GM21723 (cell line): Measurements from ENCODE around the gene PTPRM.

ENCODE experiments used
- ATAC-seq: cut with Tn5 transposase; IDR thresholded peaks from one replicate; pipeline ENCODE4 v1.9.1; 2021; ENCODE audit warnings: mild to moderate bottlenecking, moderate library complexity; ENCODE audit not compliant: unreplicated experiment

PTPRM gene

DNA sequence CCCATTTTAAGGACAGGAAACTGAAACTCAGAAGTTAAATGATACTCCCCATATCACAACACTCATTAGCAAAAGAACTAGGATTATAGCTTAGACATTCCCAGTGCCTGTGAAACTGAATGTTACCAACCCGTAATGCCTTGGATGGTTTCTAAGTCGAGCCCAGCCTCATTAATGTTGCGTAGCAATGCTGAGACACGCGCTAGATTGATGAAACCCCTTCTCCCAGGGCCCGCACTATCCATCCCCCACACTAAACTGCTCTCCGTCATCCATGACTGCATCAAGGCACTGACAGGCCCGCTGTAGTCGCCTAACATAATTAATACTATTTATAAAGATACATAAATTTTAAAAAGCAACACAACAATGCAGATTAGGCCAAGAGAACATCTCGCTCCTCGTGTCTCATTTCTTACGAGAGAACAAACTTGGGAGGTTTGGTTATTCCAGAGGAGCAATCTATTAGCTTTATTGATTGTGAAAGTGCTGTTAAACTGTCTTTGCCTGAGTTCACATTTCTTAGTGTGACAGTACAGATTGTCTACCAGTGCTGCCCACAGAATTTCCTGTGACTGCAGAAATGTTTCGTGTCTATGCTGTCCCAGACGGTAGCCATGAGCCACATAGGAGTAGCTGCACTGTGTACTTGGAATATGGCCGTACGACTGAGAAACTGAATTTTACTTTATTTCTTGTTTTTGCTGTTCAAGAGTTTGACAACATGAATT is 729.9 kb downstream of the PTPRM start:
- ATAC-seq = no peak

DNA sequence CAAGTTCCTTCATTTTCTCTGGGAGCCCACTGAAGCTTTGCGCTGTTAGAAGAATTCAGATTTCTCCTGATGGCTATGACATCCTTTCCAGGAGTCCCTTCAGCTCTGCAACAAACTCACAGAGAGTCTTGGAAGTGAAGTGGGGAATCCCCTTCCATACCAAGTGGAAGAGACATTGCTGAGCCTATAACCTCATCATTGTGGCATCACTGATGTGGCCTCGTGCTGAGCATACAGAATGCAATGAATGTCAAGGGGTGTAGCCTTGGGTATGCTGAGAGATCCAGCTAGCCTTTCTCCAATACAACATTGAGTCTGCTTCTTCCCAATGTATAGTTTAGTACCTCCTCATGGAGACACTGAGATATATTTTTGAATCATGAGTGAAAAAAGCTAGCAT is 731.1 kb downstream of the PTPRM start:
- ATAC-seq = no peak

DNA sequence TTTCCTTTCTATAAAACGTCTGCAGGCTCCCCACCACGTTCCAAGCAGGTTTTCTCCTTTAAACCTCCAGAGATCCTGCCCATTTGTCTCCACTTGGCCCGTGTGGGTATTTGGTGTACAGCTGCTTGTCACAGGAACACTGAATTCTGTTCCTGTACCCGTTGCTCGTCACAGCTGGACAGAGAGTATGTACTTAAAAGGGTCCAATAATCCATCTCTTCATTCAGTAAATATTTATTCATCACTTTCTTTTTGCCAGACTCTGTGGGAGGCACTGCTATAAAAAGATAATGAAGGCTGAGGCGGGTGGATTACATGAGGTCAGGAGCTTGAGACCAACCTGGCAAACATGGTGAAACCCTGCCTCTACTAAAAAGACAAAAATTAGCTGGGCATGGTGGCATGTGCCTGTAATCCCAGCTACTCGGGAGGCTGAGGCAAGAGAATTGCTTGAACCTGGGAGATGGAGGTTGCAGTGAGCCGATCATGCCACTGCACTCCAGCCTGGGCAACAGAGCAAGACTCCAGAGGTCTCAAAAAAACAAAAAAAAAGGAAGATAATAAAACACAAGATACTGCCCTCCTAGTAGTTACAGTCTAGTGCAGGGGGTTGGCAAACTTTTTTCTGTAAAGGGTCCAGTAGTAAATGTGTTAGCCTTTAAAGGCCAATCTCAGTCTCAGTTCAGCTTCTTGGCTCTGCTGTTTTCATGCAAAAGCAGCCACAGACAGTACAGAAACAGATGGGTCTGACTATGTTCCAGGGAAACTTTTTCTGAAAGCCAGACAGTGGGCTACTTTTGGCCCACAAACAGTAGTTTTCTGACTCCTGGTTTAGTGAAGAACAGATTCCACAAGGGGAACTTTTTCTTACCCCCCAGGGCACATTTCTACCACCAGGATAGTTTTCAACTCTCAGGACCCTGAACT is 732.2 kb downstream of the PTPRM start:
- no peak for ATAC-seq

DNA sequence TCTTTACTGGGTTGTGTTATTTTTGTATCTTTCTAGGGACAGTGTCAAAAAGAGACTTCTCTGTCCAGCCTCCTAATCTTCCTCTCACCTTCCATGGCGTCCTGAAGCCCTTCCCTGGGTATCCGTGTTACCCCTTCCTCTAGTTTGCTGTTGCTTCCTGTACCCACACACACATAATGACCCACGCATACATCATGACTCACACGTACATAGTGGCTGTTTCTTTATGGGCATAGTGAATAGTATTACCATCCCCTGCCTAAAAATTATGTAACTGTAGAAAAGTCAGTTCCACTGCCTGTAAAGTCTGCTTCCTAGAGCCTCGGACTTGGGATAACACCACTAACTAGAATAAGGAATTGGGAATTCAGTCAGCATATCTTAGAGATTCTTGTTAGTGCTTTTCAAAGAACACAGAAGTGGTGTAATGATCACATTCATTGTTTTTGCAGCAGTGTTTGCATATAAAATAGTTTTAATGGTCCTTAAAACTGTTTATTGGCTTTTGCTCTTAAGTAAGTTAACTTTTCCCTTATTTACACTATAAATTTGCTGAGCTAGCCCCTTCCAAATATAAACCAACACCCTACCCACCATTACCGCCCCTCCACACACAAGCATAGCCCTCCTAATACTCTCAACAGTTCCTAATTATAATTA is 733.8 kb downstream of the PTPRM start:
- ATAC-seq = no peak

DNA sequence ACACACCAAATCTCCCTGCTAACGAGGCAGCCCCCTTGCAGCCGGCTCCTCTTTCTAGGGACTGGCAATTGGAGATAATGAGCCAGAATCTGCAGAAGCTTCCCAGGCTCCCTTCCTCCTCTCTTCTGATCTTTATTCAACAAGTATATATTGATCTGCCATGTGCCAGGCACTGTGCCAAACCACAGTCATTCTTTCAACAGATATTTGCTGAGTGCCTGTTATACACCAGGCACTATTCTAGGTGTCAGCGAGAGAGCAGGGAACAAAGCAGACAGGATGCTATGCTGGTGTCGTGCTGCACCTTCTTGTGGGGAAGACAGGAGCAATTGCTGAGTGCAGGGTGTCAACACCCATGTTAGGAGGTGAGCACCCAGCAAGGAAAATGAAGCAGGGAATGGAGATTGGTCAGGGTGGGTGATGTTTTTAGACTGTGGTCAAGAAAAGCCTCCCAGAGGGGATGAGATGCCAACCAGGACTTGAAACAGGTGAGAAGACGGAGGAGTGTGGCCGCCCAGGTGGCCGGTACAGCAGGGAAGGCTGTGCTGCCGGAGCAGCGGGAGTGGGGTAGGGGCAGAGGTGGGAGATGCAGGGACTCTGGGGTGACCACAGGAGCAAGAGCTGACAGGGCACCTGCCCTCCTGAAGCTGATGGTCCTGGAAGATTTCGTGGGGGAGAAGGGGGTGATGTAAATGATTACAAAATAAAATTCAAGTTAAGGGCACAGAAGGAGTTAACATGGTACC is 734.5 kb downstream of the PTPRM start:
- no peak for ATAC-seq

DNA sequence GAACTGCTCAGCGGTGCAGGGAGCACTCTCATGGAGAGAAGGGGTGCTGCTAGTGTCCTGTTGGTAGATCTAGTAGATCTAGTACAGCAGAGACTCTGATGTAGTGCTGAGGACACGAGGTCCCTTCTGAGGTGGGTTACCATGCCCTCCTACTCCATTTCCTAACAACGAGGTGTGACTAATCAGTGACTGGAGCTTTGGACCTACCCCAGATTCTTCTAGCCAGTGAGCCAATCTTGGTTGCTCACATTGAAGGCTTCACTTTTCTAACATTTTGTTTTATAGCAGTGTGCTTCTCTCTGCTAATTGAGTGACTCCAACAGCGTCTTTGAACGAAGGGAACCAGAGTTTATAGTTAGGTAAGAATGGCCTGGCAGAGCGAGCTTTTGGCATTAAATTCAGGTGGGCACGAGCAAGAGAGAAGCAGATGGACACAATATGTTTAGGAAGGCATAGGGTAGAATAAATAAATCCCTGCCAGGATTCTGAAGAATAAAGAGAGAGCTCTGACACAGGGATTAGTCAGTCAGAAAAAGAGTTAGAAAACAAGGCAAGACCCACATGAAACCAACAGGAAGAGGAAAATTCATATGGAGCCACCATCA is 736.1 kb downstream of the PTPRM start:
- no peak for ATAC-seq

DNA sequence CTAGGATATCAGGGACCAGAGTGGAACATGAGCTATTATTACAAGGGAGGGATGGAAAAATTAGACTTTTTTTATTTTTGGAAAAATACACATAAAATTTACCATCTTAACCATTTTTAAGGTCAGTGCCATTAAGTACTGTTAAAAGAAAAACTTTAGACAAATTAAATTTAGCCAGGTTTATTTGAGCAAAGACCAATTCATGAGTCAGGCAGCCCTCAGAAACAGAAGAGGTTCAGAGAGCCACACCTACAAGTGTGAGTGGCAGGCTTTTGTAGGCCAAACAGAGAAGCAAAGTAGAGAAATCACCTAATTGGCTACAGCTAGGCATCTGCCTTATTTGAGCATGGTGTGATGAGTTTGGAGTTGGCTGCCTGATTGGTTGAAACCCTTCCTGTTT is 740.8 kb downstream of the PTPRM start:
- no peak for ATAC-seq

DNA sequence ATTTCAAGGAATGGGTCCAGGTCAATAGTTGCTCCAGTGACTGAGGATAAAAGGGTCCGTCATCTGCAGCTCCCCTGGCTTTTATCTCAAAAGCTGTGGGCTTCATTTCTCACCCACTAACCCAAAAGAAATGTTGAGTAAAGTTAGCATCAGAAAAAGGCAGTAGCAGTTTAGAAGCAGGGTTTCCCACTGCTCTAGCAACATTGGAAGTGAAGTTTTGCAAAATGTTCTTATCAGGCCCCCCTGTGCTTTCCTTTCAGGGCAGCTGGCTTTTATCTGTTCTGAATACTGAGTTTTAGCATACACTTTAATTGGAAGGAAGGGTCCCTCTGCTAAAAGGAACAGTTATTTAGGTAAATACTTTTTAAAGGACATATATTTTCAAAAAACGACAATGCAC is 745.9 kb downstream of the PTPRM start:
- ATAC-seq = no peak

DNA sequence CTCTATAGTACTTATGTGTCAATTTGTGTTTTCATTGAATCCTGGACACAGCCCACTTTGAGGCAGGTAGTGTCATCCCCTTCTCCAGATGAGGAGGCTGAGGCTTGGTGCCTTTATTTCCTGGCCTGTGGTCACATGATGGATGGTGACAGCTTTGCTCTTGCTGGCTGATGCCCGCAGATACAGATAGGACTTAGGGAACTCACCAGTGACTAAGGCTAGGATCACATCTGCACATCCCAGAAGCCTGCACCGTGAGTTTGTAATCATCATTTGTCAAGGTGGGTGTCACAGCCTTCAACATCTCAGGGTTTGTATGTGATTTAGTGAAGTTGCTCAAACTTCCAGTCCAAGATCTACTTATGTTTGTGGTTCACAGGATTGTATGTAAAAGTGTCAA is 747.0 kb downstream of the PTPRM start:
- ATAC-seq = no peak

DNA sequence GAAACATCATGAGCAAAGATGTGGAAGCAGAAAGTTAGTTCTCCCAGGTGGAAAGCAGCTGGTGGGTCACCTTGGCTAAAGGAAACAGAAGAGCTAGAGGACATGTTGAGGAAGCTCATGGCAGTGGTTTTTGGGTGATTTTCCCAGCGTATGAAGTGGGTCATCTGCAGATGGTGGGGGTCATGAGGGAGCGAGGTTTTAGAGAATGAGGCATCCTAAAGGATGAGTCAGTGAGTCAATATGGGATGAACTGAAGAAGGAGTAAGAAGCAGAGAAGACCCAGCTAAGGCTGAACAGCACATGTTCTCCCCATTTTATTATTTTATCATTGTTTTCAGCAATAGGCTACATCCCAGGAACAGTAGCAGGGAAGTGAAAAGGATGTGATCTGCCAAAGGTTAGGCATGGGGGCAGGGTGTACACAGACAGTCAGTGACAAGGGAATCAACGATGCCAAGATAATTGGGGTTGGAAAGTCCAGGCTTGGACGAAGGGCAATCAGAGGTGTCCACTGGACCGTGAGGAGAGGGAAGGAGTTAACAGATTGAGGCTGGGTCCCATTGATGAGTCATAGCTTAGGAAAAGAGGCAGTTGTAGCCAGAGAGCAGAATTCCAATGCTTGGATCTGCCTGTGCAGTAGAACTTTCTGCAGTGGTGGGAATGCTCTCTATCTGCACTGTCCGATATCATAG is 752.8 kb downstream of the PTPRM start:
- ATAC-seq = no peak

DNA sequence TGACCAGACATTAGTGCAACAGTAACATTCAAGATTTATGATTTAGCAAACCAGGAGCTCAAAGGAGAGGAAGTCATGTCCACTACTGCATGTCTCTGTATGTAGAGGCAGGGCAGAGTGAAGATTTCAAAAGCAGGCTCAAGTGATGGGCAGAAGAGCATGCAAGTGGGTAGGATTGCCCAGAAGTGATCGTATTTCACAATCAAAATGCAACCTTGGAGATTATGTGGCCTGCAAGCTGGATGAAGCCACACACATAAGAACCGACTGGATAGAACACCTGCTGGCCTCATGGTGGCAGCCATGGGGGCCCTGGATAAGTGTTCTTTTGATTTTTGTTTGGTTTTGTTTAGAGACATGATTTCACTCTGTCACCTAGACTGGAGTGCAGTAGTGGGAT is 755.4 kb downstream of the PTPRM start:
- ATAC-seq = no peak

DNA sequence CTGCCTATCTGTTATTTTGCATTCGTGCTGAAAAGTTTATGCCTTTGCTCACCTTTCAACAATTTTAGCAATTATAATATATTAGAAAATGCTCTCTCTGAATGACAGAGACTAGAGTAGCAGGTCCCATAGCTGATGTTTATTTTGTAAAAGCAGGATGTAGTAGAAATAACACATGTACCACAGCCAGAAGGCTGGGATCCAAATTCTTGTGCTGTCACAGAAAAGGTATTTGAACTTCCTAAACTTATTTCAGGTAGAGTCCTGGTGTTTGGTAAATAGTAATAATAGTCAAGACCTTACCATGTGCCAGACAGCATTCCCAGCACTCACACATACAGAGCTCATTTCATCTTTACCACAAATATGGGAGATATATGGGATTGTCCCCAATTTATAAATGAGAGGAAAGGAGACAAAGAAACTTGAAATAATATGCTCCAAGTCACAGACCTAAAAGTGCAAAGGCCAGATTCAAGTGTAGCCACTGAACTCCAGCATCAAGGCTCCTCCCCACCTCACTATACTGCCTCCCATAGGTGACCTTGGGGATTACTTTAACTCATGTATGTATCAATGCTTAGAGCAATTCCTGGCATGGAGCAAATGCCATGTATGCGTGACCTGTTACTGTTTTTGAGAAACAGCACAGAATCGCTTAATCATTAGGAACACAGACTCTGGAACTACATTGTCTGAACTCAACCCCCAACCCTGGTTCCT is 757.4 kb downstream of the PTPRM start:
- no peak for ATAC-seq

DNA sequence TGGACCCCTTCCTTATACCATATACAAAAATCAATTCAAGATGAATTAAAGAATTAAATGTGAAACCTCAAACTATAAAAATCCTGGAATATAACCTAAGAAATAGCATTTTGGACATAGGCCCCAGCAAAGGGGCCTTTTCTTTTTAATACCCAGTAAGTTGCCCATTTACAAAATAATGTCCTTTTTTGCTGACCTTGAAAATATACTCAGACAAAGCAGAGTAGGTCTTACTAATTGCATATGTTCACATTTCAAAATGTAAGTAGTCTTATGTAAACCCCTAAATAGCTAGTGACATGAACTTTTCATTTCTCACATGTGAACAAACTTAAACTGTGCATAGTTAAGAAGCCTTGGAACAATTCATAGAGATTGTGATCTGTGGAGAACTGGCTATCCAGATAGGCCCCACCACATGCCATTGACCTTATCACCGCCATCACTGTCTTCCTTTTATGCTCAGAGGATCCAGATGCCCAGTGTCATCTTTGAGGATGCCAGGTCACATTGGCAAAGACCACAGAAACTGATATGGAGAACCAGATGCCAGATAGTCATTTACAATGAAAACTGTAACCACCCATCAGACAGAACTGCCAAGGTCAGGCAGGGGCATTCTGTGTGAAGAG is 759.8 kb downstream of the PTPRM start:
- no peak for ATAC-seq

DNA sequence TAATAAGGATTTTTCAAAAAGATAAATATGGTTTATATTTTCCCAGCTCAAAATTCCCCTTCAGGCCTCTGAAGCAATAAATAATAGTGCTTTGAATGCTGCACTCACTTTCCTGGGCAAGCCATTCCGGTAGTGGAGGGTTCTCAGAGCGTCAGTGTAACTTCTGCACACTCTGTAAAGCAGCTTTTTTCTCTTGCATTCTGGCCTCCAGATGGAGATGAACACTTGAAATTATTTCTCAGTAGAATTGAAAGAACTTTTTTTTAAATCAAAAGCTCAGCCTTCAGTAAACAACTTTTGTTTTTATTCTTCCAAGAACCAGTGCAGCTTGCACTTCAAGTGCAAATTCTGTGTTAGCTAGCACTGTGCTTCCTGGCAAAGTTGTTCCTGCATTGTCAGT is 761.0 kb downstream of the PTPRM start:
- no peak for ATAC-seq

DNA sequence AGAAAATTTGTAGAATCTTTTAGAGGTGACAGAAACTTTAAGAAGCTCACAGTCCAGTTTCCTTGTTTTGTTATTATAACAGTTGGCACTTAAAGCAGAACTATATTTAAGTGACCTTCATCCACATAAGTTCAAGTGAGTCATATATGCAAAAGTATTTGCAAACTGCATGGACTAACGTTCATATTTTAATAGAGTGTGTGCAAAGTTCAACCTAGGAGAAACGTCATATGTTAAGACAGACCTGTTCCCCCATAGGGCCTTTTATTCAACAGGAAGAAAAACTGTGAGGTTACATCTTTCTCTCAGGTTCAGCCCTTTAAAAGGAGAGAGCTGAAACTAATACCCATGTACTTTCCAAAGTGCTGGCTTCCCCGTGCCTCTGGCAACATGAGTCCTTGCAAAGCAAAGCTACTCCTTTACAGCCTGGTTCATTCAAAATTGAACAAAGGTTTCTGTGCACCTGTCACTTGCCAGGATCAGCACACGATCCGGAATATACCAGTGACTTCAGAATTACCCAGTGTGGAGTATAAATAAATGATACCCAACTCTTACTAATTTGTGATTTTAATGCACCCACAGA is 762.2 kb downstream of the PTPRM start:
- no peak for ATAC-seq

DNA sequence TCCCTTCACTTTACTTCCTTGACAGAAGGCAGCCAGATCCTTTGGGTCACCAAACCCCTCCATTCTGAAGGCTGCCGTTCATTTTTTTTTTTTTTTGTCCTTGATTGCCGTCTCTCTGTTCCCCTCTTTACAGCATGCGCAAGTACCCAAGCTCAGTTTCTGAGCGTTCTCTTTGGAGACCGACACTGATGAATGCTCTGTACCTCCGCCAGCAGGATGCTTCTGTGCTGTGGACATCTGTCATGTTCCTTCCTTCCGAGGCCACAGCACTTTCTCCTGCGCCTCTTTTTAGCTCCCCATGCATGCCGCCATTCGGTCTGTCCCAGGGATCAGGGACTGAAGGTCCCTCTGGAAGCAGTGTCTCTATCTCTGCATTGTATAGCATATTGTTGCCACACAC is 763.5 kb downstream of the PTPRM start:
- no peak for ATAC-seq

DNA sequence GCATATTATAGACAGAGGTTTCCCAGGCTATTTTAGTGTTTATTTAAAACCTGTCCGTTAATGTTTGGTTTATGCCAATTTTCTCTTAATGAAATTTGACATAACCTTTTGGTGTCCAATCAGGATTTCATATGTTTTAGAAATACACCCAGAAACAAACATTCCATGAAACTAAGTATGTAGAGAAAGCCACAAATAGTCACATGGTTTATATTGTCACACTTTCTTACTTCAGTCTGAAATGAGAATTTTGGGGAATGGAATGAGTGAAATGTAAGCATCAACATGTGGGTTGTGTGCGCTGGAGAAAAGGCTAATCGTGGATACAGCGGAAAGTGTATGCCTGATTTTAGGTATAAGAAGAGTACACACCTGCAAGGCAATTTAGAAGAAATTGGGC is 765.2 kb downstream of the PTPRM start:
- ATAC-seq = no peak

DNA sequence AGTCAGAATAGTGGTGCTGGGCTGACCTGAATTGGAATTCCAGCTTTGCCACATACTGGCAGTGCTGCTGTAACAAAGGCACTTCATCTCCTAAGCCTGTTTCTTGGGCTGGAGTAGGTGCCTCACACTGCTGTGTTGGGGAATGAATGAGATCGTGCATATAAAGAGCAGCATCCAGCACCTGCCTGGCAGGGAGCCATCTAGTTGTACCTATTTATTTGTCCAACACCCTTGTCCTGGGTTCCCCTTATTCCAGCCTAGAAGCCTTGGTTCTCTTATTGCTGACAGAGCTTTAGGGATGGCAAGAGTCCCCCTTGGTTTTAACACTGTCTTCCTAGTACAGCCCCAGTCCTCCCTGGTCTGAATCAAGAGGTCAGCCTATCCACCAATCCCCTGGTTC is 766.8 kb downstream of the PTPRM start:
- no peak for ATAC-seq

DNA sequence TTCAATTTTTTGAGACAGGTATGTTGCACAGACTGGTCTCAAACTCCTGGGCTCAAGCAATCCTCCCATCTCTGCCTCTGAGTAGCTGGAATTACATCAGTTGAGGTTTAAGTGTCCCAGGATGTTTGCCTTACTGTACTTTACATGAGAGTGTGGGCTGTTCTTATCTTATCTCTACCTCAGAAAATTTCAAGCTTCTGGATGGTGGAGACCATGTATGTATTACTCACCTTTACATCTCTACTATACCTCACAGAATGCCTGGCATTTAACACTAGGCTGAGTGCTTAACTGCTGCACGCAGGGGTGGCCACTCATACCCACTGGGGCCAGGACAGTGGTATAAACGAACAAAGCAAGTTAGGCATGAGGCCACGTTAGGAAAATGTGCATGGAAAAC is 770.1 kb downstream of the PTPRM start:
- no peak for ATAC-seq
